ENCODE data around the gene FBF1.

DNA sequence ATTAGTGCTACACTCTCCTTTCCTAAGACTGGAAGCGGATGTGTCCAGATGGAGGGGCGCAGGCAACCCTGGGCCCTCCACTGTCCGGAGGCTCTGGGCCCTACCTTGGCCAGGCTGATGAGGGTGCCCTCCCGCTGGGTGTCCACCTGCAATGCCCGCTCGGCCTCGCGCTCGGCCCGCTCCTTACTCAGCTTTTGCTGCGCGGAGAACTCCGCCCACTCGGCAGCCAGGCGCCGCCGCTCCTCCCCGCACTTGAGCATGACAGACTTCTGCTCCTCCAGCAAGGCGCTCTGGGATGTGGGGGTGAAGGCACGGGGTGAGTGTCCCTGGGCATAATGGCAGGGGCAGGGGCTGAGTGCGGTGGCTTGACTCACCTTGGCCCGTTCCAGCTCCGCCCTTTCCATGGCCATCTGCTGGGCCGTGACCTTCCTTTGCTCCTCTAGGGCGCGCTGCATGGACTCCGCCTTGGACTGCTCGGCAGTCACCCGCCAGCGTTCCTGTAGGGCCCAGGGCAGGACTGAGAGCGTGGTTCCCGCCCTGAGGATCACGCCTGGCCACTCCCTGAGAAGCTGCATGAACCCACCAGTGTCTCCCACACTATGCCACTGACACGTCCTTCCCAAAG, 26.1 kb downstream of the FBF1 start:
- TF ChIP-seq, protein P1, sequence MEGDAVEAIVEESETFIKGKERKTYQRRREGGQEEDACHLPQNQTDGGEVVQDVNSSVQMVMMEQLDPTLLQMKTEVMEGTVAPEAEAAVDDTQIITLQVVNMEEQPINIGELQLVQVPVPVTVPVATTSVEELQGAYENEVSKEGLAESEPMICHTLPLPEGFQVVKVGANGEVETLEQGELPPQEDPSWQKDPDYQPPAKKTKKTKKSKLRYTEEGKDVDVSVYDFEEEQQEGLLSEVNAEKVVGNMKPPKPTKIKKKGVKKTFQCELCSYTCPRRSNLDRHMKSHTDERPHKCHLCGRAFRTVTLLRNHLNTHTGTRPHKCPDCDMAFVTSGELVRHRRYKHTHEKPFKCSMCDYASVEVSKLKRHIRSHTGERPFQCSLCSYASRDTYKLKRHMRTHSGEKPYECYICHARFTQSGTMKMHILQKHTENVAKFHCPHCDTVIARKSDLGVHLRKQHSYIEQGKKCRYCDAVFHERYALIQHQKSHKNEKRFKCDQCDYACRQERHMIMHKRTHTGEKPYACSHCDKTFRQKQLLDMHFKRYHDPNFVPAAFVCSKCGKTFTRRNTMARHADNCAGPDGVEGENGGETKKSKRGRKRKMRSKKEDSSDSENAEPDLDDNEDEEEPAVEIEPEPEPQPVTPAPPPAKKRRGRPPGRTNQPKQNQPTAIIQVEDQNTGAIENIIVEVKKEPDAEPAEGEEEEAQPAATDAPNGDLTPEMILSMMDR (IDR thresholded peaks at IDR 0.05 in 2 of 3, conservative IDR thresholded peaks at IDR 0.05 in 1 of 3; ENCODE audit: borderline replicate concordance in 1 of 3, insufficient read depth in 1 of 3, low read depth in 2 of 3, low read length in 2 of 3), result no peak
- TF ChIP-seq SIN3A (IDR thresholded peaks at IDR 0.05; ENCODE audit: low read depth) (no peak), EZH2phosphoT487 (IDR thresholded peaks at IDR 0.05; ENCODE audit: borderline replicate concordance) (no peak), POLR2A (IDR thresholded peaks at IDR 0.05; ENCODE audit: borderline replicate concordance, extremely low read depth, insufficient read depth, insufficient read length) (no peak)

Data from HCT116 (cell line).